ENCODE data around the gene CD72.
"Not testable (repeated sequence)": the region's sequence is repeated elsewhere in the genome, so short reads cannot be mapped to it uniquely, and the experiment has no call there.

CD72 gene

GRCh38 chr9:35649431-35650340 is 31.5 kb upstream of the CD72 start:
- peak in 1 of 2 experiments; percentile 57 for DNase-seq

- peak; percentile 82 to 95 for DNase-seq
These were observed 28.5 kb upstream of the CD72 start for GRCh38 chr9:35646533-35647265.

- no peak for DNase-seq
These were observed 27.9 kb upstream of the CD72 start for GRCh38 chr9:35646153-35646532.

- not testable (repeated sequence) for DNase-seq
These were observed 27.5 kb upstream of the CD72 start for GRCh38 chr9:35645736-35646135.

GRCh38 chr9:35643046-35643445 is 24.8 kb upstream of the CD72 start:
- DNase-seq, result no peak

GRCh38 chr9:35641478-35641877 is 23.3 kb upstream of the CD72 start:
- not testable (repeated sequence) for DNase-seq

- DNase-seq, result not testable (repeated sequence)
These were observed 22.2 kb upstream of the CD72 start for GRCh38 chr9:35640431-35640830.

GRCh38 chr9:35639631-35640030 is 21.4 kb upstream of the CD72 start:
- DNase-seq, result no peak

- DNase-seq, result not testable (repeated sequence)
These were observed 21.0 kb upstream of the CD72 start for GRCh38 chr9:35639225-35639624.

GRCh38 chr9:35638751-35639150 is 20.5 kb upstream of the CD72 start:
- not testable (repeated sequence) for DNase-seq

- not testable (repeated sequence) for DNase-seq
These were observed 19.3 kb upstream of the CD72 start for GRCh38 chr9:35637427-35637955.

- DNase-seq, result not testable (repeated sequence)
These were observed 18.6 kb upstream of the CD72 start for GRCh38 chr9:35636877-35637246.

GRCh38 chr9:35636135-35636876 is 18.1 kb upstream of the CD72 start:
- DNase-seq, result no peak

GRCh38 chr9:35635730-35636129 is 17.5 kb upstream of the CD72 start:
- no peak for DNase-seq

- DNase-seq, result no peak
These were observed 11.4 kb upstream of the CD72 start for GRCh38 chr9:35629597-35629996.

GRCh38 chr9:35628389-35628991 is 10.3 kb upstream of the CD72 start:
- DNase-seq, result no peak

GRCh38 chr9:35627575-35627974 is 9.4 kb upstream of the CD72 start:
- no peak for DNase-seq

- DNase-seq, result no peak
These were observed 1.6 kb upstream of the CD72 start for GRCh38 chr9:35619800-35620158.

- no peak for DNase-seq
These were observed 914 bp upstream of the CD72 start for GRCh38 chr9:35618854-35619799.

GRCh38 chr9:35617548-35617947 is 665 bp downstream of the CD72 start:
- no peak for DNase-seq

GRCh38 chr9:35616681-35617459 is 1.3 kb downstream of the CD72 start:
- DNase-seq, result no peak
